ENCODE data around the gene TTC38. TPM values are rescaled to one million over a fixed set of nuclear protein-coding genes. Genes with fewer than 3 reads are reported as not detected.

TTC38 gene
- total RNA-seq, 1 experiment from 2014 or later: 31.5 TPM

DNA sequence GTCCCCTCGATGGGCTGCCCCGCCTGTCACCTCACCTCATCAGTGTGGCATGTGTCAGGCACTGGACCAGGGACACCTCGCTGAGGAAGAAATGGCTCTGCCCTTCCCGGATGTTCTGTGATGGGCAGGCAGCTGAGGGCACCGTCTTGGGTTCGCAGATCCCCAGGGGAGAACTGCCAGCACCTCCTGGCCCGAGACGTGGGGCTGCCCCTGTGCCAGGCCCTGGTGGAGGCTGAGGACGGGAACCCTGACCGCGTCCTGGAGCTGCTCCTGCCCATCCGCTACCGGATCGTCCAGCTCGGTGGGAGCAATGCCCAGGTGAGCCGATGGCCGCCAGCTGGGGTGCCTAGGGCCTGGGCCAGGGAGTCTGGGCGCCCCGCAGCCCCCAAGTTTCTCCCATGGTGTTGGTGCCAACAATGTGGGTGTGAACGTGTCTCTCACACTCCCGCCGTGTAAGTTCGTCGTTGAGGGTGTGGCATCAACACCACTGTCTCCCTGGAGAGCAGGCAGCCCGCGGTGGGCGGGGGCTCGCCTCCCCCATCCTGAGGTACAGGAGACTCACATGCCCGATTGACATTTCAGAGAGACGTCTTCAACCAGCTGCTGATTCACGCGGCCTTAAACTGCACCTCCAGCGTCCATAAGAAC is 21.6 kb downstream of the TTC38 start:
- no peak overlapping the region for H2AK5ac ChIP-seq (ENCODE audit: insufficient read length, low read length)
- H2BK20ac ChIP-seq (ENCODE audit: low read depth, low read length, poor library complexity, severe bottlenecking): no peak overlapping the region
- no peak overlapping the region for H3K18ac ChIP-seq (ENCODE audit: insufficient read length, low read depth, low read length)
- no peak for DNase-seq
- H2BK120ac ChIP-seq (ENCODE audit: low read depth, low read length, poor library complexity, severe bottlenecking): no peak overlapping the region
- no peaks in the 10 kb centered on the region for H3K9me3 Mint-ChIP-seq
- H3K4me1 ChIP-seq (ENCODE audit: insufficient read depth, low read length): no peaks in the 10 kb centered on the region
- H2BK5ac ChIP-seq (ENCODE audit: insufficient read length, low read length): no peak overlapping the region
- H3K27ac Mint-ChIP-seq: no peak overlapping the region
- H2AFZ ChIP-seq (ENCODE audit: low read length): no peak overlapping the region
- no peaks in the 10 kb centered on the region for H3K4me1 Mint-ChIP-seq
- no peak overlapping the region for H3K27ac ChIP-seq (ENCODE audit: insufficient read length, low read depth, low read length)
- H3K9ac ChIP-seq (ENCODE audit: extremely low read depth, insufficient read length, low read length): no peak overlapping the region
- no peak overlapping the region for H4K5ac ChIP-seq (ENCODE audit: insufficient read length, low read depth, low read length)
- no peaks in the 10 kb centered on the region for H3K23me2 ChIP-seq (ENCODE audit: insufficient read length, low read depth, low read length, poor library complexity, severe bottlenecking)
- TF ChIP-seq CTCF (conservative IDR thresholded peaks at IDR 0.05): no peak
- H4K91ac ChIP-seq (ENCODE audit: insufficient read length, low read depth, low read length): no peak overlapping the region
- H3T11ph ChIP-seq (ENCODE audit: low read length): no peak overlapping the region
- no peak overlapping the region for H3K4me2 ChIP-seq (ENCODE audit: insufficient read depth, insufficient read length, low read length)
- H4K8ac ChIP-seq (replicated peaks; ENCODE audit: insufficient read length, low read depth, low read length): no peak overlapping the region
- H3K23ac ChIP-seq (ENCODE audit: insufficient read length, low read depth, low read length): no peak overlapping the region
- no peaks in the 10 kb centered on the region for H3K79me1 ChIP-seq (ENCODE audit: insufficient read depth, low read depth, low read length, poor library complexity, severe bottlenecking)
- WGBS (ENCODE audit: extremely low coverage, insufficient read length, low lambda C conversion rate): no CpG with 5 or more reads among the region's 33 CpGs
- no peak overlapping the region for H3K14ac ChIP-seq (ENCODE audit: insufficient read depth, low read length)
- no peaks in the 10 kb centered on the region; the same call in 1 of the 2 replicates for H3K27me3 Mint-ChIP-seq (ENCODE audit: low read depth)
- H3K79me2 ChIP-seq (ENCODE audit: insufficient read depth, low read length): no peaks in the 10 kb centered on the region
- H3K36me3 Mint-ChIP-seq (ENCODE audit: insufficient read depth in 1 of 3, low read depth in 3 of 3): peaks cover 5 to 38% (median 35%) of the 10 kb centered on the region in 3 experiments; a peak in 6 of 7 replicates
- no peaks in the 10 kb centered on the region for H3K9me3 ChIP-seq (ENCODE audit: control insufficient read depth, low read depth, low read length)
- no peak overlapping the region for H2BK12ac ChIP-seq (ENCODE audit: insufficient read length, low read depth, low read length)
- no peak overlapping the region for H3K56ac ChIP-seq (ENCODE audit: insufficient read length, low read depth, low read length)
- no peak overlapping the region for H3K4ac ChIP-seq (ENCODE audit: low read depth, low read length)
- H3K4me3 Mint-ChIP-seq: no peak overlapping the region
- H2BK15ac ChIP-seq (ENCODE audit: low read depth, low read length): no peak overlapping the region
- H3K27me3 ChIP-seq (ENCODE audit: insufficient read depth, low read length): no peaks in the 10 kb centered on the region
- H4K20me1 ChIP-seq (ENCODE audit: control insufficient read depth, insufficient read depth, insufficient read length): no peaks in the 10 kb centered on the region

All from H9 (cell line).